Measurements from ENCODE around the gene CAMKK2. TPM values are rescaled to one million over a fixed set of nuclear protein-coding genes. Genes with fewer than 3 reads are reported as not detected.
A peak's percentile ranks its signal among the peaks of the same experiment; 100 is the strongest.

CAMKK2 gene
- total RNA-seq, 1 experiment from 2014 or later = 24.7 TPM

- H3K79me2 ChIP-seq (ENCODE audit: insufficient read depth, low read length) = no peaks in the 10 kb centered on the region
- no peak overlapping the region for H2BK120ac ChIP-seq (ENCODE audit: low read depth, low read length, poor library complexity, severe bottlenecking)
- Mint-ChIP-seq H3K4me1 (no peaks in the 10 kb centered on the region), H3K27ac (peak overlapping the region in 2 of 3 experiments; percentile 71 to 87; a peak in 2 of 7 replicates), H3K4me3 (no peak overlapping the region), H3K27me3 (ENCODE audit: low read depth) (no peaks in the 10 kb centered on the region), H3K9me3 (no peaks in the 10 kb centered on the region), H3K36me3 (ENCODE audit: insufficient read depth in 1 of 3, low read depth in 3 of 3) (peaks cover 43 to 70% (median 67%) of the 10 kb centered on the region in 3 experiments; a peak in 6 of 7 replicates)
- H4K20me1 ChIP-seq (ENCODE audit: control insufficient read depth, insufficient read depth, insufficient read length) = no peaks in the 10 kb centered on the region
- no peak overlapping the region for H3K27ac ChIP-seq (ENCODE audit: insufficient read length, low read depth, low read length)
- TF ChIP-seq, protein P1, sequence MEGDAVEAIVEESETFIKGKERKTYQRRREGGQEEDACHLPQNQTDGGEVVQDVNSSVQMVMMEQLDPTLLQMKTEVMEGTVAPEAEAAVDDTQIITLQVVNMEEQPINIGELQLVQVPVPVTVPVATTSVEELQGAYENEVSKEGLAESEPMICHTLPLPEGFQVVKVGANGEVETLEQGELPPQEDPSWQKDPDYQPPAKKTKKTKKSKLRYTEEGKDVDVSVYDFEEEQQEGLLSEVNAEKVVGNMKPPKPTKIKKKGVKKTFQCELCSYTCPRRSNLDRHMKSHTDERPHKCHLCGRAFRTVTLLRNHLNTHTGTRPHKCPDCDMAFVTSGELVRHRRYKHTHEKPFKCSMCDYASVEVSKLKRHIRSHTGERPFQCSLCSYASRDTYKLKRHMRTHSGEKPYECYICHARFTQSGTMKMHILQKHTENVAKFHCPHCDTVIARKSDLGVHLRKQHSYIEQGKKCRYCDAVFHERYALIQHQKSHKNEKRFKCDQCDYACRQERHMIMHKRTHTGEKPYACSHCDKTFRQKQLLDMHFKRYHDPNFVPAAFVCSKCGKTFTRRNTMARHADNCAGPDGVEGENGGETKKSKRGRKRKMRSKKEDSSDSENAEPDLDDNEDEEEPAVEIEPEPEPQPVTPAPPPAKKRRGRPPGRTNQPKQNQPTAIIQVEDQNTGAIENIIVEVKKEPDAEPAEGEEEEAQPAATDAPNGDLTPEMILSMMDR (conservative IDR thresholded peaks at IDR 0.05) = no peak
- no CpG with 5 or more reads among the region's 14 CpGs for WGBS (ENCODE audit: extremely low coverage, insufficient read length, low lambda C conversion rate)
- no peak overlapping the region for H2AK5ac ChIP-seq (ENCODE audit: insufficient read length, low read length)
- no peak overlapping the region for H3K18ac ChIP-seq (ENCODE audit: insufficient read length, low read depth, low read length)
- H3K9me3 ChIP-seq (ENCODE audit: control insufficient read depth, low read depth, low read length) = no peaks in the 10 kb centered on the region
- no peaks in the 10 kb centered on the region for H3K79me1 ChIP-seq (ENCODE audit: insufficient read depth, low read depth, low read length, poor library complexity, severe bottlenecking)
- no peak overlapping the region for H4K5ac ChIP-seq (ENCODE audit: insufficient read length, low read depth, low read length)
- no peak overlapping the region for H2AFZ ChIP-seq (ENCODE audit: low read length)
- no peak overlapping the region for H2BK5ac ChIP-seq (ENCODE audit: insufficient read length, low read length)
- H3K14ac ChIP-seq (ENCODE audit: insufficient read depth, low read length) = no peak overlapping the region
- H2BK20ac ChIP-seq (ENCODE audit: low read depth, low read length, poor library complexity, severe bottlenecking) = no peak overlapping the region
- H3K23ac ChIP-seq (ENCODE audit: insufficient read length, low read depth, low read length) = no peak overlapping the region
- no peaks in the 10 kb centered on the region for H3K23me2 ChIP-seq (ENCODE audit: insufficient read length, low read depth, low read length, poor library complexity, severe bottlenecking)
- no peak overlapping the region for H4K91ac ChIP-seq (ENCODE audit: insufficient read length, low read depth, low read length)
- no peaks in the 10 kb centered on the region for H3K4me1 ChIP-seq (ENCODE audit: insufficient read depth, low read length)
- H3K4ac ChIP-seq (ENCODE audit: low read depth, low read length) = no peak overlapping the region
- no peak overlapping the region for H3K56ac ChIP-seq (ENCODE audit: insufficient read length, low read depth, low read length)
- no peak overlapping the region for H2BK12ac ChIP-seq (ENCODE audit: insufficient read length, low read depth, low read length)
- no peak overlapping the region for H3T11ph ChIP-seq (ENCODE audit: low read length)
- H3K27me3 ChIP-seq (ENCODE audit: insufficient read depth, low read length) = no peaks in the 10 kb centered on the region
- no peak overlapping the region for H3K4me2 ChIP-seq (ENCODE audit: insufficient read depth, insufficient read length, low read length)
- H4K8ac ChIP-seq (replicated peaks; ENCODE audit: insufficient read length, low read depth, low read length) = no peak overlapping the region
- H2BK15ac ChIP-seq (ENCODE audit: low read depth, low read length) = no peak overlapping the region
- no peak for DNase-seq
- no peak overlapping the region for H3K9ac ChIP-seq (ENCODE audit: extremely low read depth, insufficient read length, low read length)
Measured at GRCh38 chr12:121250359-121250758, 46.1 kb downstream of the CAMKK2 start.
